Sciatic nerve (tissue), 2 donors: Measurements from ENCODE around the gene PDZD8. TPM values are rescaled to one million over a fixed set of nuclear protein-coding genes. Genes with fewer than 3 reads are reported as not detected.

Experiments
- ATAC-seq: fragments of 200-7000 bp; cut with Tn5 transposase; one replicate; pipeline ENCODE4 v1.9.1; 2020; ENCODE audit warnings: mild to moderate bottlenecking, moderate library complexity
- DNase-seq: peaks from one replicate; pipeline ENCODE4 v3.0.0-alpha.2; 2020; ENCODE audit warnings: low spot score
- intact Hi-C: fragments of 100-400 bp; cut with DNase I; formaldehyde crosslinking; loops from one replicate; pipeline ENCODE4 v1.14.2; 2022
- total RNA-seq: library from RNA; stranded (reverse); fragmentation: NEBNext Ultra II Directional; extraction: Animal tissue kit (Norgen Biotek cat#: 25700); gene quantifications from one replicate; pipeline ENCODE4 v1.2.1, GENCODE V29; 2021
- donor health status: DM: no; HTN: no; CAD: no.
- donor health status: DM: no; HTN: no; CAD: no.

Gene PDZD8, protein sequence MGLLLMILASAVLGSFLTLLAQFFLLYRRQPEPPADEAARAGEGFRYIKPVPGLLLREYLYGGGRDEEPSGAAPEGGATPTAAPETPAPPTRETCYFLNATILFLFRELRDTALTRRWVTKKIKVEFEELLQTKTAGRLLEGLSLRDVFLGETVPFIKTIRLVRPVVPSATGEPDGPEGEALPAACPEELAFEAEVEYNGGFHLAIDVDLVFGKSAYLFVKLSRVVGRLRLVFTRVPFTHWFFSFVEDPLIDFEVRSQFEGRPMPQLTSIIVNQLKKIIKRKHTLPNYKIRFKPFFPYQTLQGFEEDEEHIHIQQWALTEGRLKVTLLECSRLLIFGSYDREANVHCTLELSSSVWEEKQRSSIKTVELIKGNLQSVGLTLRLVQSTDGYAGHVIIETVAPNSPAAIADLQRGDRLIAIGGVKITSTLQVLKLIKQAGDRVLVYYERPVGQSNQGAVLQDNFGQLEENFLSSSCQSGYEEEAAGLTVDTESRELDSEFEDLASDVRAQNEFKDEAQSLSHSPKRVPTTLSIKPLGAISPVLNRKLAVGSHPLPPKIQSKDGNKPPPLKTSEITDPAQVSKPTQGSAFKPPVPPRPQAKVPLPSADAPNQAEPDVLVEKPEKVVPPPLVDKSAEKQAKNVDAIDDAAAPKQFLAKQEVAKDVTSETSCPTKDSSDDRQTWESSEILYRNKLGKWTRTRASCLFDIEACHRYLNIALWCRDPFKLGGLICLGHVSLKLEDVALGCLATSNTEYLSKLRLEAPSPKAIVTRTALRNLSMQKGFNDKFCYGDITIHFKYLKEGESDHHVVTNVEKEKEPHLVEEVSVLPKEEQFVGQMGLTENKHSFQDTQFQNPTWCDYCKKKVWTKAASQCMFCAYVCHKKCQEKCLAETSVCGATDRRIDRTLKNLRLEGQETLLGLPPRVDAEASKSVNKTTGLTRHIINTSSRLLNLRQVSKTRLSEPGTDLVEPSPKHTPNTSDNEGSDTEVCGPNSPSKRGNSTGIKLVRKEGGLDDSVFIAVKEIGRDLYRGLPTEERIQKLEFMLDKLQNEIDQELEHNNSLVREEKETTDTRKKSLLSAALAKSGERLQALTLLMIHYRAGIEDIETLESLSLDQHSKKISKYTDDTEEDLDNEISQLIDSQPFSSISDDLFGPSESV
- total RNA-seq, result 55.2 TPM

DNA sequence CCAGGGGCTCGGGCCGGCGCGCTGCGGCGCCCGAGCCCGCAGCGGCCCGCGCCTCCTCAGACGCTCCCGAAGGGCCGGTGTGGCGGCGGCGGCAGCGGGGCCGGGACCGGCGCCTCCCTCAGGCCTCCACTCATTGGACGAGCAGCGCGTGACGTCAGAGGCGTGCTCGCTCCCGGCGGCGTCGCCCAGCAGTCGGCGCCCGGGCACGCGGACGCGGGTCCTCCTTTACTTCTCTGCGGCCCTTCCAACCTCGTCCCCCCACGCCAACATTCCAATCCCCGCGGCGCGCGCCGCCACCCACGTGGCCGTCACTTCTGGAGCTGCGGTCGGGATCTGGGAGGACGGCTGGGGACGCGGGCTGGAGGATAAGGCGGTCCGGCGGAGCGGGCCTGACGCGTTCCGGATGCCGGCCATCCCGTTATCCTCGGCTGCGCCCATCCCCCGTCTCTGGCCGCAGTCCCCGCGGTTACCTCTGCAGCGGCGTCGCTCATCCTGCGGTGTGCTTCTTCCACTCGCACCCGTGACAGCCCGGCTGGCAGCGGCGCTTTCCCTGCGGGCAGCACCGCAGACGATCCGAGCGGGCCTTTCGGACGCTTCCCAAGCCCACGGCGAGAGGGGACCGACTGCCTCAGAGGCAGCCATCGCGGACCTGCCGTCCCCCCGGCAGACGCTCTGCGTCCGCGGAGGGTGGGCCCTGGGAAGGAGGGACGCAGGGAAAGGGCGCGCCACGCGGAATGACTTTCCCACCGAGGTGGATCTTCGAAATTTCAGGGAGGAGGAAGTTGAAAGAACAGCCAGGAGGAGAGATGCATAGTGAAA is at the start of gene PDZD8:
Gene PDZD8, minus strand, starts transcription at position 81 of the 819 bp plus-strand sequence. CDS start 213 bp downstream, outside the sequence.
- ATAC-seq (peak; percentile 98), DNase-seq (peak; percentile 97)
- intact Hi-C loops, result no loop called here

DNA sequence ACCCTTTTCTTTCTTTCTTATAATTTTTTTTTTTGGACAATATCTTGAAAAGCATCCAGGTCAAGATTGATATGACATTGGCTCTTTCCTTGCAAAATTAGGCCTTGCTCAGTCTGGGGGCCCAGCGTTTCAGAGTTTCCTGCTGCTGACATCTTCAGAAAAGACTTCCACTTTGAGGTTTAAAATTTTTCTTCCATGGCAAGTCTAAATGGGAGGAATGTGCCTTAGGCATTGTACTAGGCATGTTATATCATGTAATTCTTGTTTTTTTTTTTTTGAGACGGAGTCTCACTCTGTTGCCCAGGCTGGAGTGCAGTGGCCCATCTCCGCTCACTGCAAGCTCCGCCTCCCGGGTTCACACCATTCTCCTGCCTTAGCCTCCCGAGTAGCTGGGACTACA is 48.9 kb upstream of the PDZD8 start:
- DNase-seq, result no peak
- ATAC-seq, result no peak
- intact Hi-C loops, result no loop called here

DNA sequence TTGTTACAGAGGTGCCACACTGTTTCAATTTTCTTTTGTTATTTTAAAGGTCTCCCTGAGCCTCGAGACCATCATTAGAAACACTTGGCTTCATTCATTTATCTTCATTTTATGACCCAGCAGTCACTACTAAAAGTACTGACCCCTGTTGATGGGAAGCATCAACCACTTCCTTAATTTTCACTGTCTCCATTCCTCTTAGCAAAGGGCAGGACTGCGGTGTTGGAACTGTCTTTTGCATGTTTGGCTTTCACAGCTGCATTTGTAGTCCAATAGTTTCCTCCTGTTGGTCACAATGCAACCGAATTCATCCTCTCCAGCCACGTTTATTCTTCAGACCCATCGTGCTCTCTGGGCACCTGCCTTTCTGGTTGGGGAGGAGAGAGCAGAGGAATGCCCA is 46.7 kb upstream of the PDZD8 start:
- DNase-seq (no peak), ATAC-seq (no peak)
- intact Hi-C loops, result no loop called here

DNA sequence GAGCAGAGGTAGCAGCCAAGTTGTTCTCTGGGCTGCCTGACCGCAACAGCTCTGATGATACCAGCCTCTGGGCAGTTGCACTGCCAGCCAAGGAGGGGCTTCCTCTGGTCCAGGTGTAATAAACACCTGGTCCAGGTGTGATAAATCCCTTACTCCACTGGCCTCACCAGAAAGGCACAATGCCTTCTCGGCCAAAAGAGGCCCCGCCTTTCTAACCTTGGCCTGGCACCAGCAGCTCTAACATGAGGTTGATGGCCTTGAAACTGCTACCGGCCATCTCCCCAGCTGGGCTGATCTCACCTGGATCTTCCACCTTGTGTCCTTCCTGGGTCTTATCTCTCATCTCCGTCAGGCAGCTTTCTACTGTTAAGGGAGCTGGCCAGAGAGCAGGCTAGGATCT is 45.5 kb upstream of the PDZD8 start:
- no peak for DNase-seq
- intact Hi-C loops, result no loop called here
- ATAC-seq, result no peak

DNA sequence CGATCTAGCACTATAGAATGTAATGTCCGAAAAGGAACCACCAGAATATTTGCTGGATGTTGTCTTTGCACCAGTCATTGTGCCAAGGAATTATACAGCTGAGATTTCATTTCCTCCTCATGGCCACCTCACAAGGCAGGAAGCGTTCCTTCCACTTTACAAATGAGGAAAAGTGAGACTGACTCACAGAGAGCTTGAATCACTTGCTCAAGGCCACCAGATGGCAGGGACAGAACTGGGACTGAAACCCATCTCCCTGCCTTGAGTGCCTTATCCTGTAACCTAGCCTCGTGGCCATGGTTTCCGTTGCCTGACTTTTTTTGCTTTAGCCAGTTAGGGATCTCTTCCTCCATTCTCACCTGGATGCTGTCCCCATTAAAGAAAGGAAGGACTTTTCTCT is 44.7 kb upstream of the PDZD8 start:
- intact Hi-C loops, result no loop called here
- ATAC-seq (no peak), DNase-seq (no peak)

DNA sequence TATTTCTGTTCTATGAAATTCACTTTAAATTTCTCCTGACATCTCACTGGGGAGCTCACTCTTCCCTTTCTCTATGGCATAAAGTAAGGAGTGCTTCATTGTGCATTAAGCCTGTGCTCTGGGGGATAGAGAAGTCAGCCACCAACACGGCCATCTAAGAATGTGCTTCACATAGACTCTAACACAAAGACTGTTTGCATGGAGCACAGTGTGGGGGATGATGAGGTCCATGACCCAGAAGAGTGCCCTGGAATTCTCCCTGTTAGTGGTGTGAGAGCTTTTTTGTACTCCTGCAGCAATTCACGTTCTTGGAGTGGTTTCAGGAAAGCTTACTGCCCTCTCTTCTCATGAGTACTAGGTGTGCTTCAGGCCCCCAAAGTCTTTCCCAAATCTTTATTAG is 43.9 kb upstream of the PDZD8 start:
- ATAC-seq (no peak), DNase-seq (no peak)
- intact Hi-C loops, result no loop called here

DNA sequence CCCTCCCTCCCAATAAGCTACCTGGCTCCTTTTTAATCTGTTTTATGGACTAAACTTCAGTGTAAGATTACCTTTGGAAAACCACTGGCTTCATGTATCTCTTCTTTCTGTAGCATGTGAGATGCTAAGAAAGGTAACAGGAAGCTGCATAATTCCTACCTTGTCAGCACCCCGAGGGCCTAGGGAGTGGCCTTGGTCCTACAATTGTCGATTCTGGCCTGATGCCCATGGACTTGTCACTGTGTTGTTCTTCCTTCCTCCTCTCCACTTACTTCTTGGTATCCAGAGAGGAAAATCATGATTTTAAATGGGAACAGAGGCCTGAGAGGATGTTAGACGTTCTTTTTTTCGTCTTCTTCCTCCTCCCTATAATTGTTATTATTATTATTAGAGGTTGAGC is 42.9 kb upstream of the PDZD8 start:
- intact Hi-C loops, result no loop called here
- no peak for ATAC-seq
- DNase-seq, result no peak

DNA sequence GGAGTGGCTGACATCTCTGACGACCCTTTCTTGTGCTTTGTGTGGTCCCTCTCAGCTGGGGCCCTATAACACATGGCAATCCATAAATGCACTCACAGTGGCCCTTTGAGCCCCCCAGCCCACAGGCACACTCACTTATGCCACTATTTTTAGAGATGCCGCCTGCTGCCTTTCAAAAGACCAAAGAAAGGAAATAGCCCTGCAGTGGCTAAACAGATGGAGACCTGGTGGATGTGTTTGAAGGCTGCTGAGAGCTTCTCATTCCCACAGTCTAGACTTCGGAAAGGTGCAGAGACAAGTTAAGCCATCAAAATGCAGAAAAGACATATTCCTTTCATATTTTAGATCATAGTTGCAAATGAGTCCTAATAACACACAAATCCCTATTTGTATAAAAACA is 42.0 kb upstream of the PDZD8 start:
- intact Hi-C loops, result no loop called here
- DNase-seq (no peak), ATAC-seq (no peak)

DNA sequence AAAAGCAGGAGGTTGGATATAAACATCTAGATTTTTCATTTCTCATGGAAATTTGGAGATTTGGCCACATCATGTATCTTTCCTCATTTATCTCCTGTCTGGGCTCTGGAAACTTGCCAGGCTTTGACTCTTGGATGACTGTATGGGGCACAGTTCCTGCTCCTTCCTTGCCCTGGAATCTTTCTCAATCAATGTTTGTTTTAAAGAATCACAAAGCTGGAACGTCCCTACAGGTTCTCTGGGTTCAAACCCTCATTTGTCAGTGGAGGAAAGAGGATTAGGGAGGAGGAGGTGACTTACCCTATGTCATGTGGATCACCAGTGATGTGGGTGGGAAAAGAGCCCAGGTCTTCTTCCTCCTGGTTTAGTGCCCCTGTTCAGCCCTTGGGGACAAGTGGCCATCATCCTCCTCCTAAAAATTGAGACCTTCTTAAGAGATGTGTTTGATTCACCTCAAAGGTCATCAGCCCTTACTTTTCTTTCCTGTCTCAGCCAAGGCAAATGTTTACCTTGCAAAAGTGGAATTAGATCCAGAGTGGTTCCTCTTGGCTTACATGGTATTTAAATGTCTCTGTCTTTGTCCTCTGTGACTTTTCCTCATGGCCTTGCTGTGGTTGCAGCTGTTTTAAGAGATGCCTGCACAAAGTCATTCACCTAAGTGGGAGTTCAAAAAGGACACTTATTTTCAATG is 38.8 kb upstream of the PDZD8 start:
- intact Hi-C loops, result no loop called here
- ATAC-seq (no peak), DNase-seq (no peak)

DNA sequence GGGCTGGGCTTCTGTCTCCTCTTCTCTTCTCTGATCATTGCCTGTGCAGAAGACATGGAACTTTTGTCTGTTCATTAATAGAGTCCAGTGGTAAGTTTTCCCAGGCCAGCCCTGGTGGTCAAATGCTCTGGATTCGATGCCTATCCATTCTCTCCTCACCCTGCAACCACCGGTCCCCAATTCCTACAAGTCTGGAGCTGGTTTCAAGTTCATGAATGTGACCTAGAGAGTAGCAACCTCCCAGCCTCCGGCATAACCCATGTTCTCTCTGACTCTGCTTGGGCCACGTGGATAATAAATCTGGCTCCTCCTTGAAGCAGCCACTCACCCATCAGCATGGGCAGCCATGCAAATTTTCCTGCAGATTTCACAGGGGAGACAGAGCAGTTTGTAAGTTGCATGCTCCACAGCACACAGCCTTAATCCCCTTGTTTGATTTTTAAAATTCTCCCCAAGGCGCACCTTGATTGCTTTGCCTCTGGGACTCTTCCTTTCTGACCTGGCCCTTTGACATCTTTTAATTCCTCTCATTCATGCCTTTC is 37.3 kb upstream of the PDZD8 start:
- DNase-seq (no peak), ATAC-seq (no peak)
- intact Hi-C loops, result no loop called here

DNA sequence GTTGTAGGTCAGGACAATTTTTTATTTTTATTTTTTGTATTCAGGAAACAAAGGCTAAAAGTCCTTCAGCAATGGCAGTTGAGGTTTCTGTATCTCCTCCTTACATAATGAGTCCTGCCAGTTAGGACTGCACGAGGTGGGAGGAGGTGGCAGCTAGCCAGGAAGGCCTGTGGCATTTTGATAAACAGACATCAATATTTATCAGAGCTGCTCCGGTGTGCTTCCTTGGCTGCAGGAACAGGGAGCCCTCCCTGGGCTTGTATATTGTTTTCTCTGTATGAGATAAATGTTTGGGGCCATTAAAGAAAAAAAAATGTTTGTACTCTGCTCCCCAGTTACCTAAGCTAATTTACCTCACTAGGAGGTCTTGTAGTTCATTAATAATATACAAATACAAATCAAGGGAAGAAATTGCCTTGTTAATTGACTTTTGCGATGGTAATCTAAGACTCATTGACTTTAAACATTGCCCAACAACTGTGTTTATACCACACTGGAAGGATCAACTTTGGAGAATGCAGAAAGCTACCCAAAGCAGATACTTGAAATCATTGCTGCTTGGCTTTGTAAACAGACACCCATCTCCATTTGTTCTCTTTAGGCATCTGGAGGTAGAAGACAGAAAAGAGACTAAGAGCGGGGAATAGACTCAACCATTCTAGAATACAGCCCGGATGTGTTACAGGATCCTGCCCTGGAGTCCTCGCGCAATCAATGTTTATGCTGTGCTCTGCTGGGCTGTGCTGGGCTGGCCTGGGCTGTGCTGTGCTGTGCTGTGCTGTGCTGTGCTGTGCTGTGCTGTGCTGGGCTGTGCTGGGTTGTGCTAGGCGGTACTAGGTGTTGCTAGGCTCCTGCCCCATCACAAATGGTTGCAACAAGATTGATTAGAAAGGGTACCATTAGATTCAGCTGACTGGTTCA is 36.5 kb upstream of the PDZD8 start:
- ATAC-seq (no peak), DNase-seq (no peak)
- intact Hi-C loops, result no loop called here

DNA sequence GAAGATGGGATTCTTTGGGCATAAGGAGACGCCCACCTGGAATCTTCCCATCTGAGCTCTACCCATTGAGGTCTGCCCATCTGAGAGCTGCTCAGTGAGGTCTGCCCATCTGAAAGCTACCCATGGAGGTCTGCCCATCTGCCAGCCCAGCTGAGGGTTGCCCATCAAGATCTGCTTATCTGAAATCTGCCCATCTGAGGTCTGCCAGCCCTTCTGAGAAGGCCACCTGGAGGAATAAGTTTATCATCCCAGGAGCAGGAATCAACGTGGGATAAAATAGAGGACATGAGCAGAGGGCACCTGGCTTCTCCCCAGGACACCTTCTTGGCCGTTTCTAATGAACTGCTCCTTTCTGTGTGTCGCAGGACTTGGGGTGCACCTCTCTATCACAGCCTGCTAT is 35.3 kb upstream of the PDZD8 start:
- intact Hi-C loops, result no loop called here
- no peak for ATAC-seq
- DNase-seq, result no peak

DNA sequence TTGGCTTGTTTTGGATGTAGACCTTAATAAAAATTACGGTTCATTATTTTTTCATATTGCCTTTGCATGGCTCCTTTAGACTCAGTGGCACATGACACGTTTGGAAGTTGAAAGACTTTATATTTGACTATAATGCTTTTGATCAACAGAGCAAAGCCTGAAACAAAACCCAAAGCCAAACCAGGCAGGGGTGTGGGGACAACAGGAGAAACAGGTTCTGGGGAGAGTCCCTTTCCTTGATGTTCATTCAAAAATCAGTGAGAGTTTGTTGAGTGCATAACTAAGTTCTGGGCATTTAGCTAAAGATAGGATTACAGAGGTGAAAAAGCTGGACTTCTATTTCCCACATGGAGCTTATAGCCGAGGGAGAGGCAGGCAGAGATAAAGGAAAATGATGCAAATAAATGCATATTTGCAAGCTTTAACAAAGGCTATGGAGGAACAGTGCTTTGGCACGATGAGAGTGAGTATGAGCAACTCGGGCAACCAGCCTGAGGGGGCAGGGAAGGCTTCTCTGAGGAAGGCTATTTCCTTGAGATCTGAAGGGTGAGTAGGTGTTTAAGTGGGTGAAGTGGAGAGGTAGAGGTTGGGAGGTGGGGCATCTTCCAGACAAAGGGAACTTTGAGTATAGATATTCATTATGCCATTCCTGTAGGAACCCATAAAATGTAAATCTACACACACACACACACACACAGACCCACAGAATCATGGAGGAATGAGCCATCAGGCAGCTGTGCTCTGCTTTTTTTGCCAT is 34.5 kb upstream of the PDZD8 start:
- ATAC-seq (no peak), DNase-seq (no peak)
- intact Hi-C loops, result no loop called here

DNA sequence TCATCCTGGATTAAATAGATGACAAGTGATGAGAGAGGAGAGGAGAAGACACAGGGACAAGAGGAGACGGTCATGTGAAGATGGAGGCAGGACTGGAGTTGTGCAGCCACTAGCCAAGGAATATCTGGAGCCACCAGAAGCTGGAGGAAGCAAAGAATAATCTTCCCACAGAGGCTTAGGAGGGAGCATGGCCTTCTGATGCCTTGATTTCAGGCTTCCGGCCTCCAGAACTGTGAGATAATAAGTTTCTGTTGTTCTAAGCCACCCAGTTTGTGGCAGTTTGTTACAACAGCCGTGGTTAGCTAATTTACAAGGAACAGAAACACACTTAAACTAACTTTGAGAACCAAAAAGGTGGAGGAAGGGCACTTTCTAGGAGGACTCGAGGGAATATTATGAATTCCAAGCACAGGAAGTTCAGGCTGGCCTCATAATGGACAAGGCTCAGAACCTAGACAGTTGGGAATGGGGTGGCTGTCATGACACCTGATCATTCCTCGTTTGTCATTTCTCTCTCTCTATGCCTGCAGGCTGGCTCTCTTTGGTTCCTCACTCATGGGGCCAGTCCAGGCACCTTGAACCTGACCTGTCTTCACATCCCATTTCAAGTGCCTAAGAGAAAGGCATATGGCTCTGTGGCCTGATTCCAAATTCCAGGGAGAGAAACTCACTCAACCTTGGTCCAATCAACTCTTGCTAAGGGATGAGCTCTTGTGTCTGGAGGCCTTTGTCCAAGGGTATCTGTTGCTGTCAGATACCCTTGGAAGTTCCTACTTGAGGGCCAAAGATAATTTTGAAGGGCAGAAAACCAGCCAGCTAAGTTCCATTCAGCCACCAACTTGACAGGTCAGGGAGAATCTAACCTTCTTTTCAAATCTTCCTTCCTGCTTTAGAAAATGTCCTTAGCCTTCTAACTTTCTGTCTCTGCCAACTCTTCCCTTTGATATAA is 33.5 kb upstream of the PDZD8 start:
- ATAC-seq (no peak), DNase-seq (no peak)
- intact Hi-C loops, result no loop called here

DNA sequence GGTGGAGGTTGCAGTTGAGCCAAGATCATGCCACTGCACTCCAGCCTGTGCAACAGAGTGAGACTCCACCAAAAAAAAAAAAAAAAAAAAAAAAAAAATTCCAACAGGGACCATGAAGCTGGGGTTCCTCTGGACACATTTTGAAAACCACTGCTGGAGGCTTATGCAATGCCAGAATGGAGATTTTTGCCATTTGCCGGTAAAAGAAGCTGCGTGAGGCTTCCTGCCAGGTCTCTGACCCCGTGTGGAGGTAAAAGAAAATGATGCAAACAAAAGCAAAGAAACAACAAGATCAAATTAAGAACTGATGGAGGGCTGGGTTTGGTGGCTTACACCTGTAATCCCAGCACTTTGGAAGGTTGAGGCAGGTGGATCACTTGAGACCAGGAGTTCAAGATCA is 30.5 kb upstream of the PDZD8 start:
- intact Hi-C loops, result no loop called here
- ATAC-seq (no peak), DNase-seq (no peak)
